ENCODE data around the gene DTNA. TPM values are rescaled to one million over a fixed set of nuclear protein-coding genes. Genes with fewer than 3 reads are reported as not detected.
"Not testable (repeated sequence)": the region's sequence is repeated elsewhere in the genome, so short reads cannot be mapped to it uniquely, and the experiment has no call there.

Gene DTNA
- total RNA-seq, 1 experiment from 2014 or later, result not detected

- BruUV-seq (replicated peaks), result no TSS peak
- H3K27me3 Mint-ChIP-seq (ENCODE audit: insufficient read depth, unreplicated experiment), result no peaks in the 10 kb centered on the region
- TF ChIP-seq CTCF (IDR thresholded peaks at IDR 0.05; ENCODE audit: unreplicated experiment), result no peak
- H3K4me3 Mint-ChIP-seq (ENCODE audit: unreplicated experiment), result no peak overlapping the region
- ChIA-PET CTCF (interaction anchor here (0.7 kb wide), 1 partner anchor 259 kb away, joined by 3 read pairs; no protein-coding TSS in a partner anchor), POLR2A (no interaction called here)
- intact Hi-C loops (cut with micrococcal nuclease), result no loop called here
- H3K9me3 Mint-ChIP-seq (ENCODE audit: unreplicated experiment), result no peaks in the 10 kb centered on the region
- no peak overlapping the region for H3K27ac Mint-ChIP-seq (ENCODE audit: low read depth, unreplicated experiment)
- H3K4me1 Mint-ChIP-seq (ENCODE audit: insufficient read depth, unreplicated experiment), result no peaks in the 10 kb centered on the region
- H3K36me3 Mint-ChIP-seq (ENCODE audit: insufficient read depth, unreplicated experiment), result no peaks in the 10 kb centered on the region
- no peak for DNase-seq (ENCODE audit: unreplicated experiment)
These were observed 8.5 kb downstream of the DTNA start for GRCh38 chr18:34718610-34719009.

- no peak for DNase-seq (ENCODE audit: unreplicated experiment)
- intact Hi-C loops (cut with micrococcal nuclease), result no loop called here
- POLR2A ChIA-PET, result interaction anchor here (3.9 kb wide), 1 partner anchor 10 kb away, joined by 17 read pairs; the partner anchor contains the start of gene DTNA
- CTCF ChIA-PET, result interaction anchor here (0.5 to 4.2 kb wide), 9 partner anchors 8 to 937 kb away, joined by 3 to 35 read pairs (median 5); no protein-coding TSS in a partner anchor
- Mint-ChIP-seq H3K9me3 (ENCODE audit: unreplicated experiment) (no peaks in the 10 kb centered on the region), H3K36me3 (ENCODE audit: insufficient read depth, unreplicated experiment) (no peaks in the 10 kb centered on the region), H3K27ac (ENCODE audit: low read depth, unreplicated experiment) (no peak overlapping the region), H3K4me1 (ENCODE audit: insufficient read depth, unreplicated experiment) (no peaks in the 10 kb centered on the region), H3K27me3 (ENCODE audit: insufficient read depth, unreplicated experiment) (no peaks in the 10 kb centered on the region), H3K4me3 (ENCODE audit: unreplicated experiment) (no peak overlapping the region)
- no peak for TF ChIP-seq CTCF (IDR thresholded peaks at IDR 0.05; ENCODE audit: unreplicated experiment)
- no TSS peak for BruUV-seq (replicated peaks)
These were observed 10.1 kb downstream of the DTNA start for GRCh38 chr18:34720220-34720619.

GRCh38 chr18:34723143-34723542 is 13.0 kb downstream of the DTNA start:
- H3K27me3 Mint-ChIP-seq (ENCODE audit: insufficient read depth, unreplicated experiment), result no peaks in the 10 kb centered on the region
- no peak for TF ChIP-seq CTCF (IDR thresholded peaks at IDR 0.05; ENCODE audit: unreplicated experiment)
- no peak overlapping the region for H3K4me3 Mint-ChIP-seq (ENCODE audit: unreplicated experiment)
- intact Hi-C loops (cut with micrococcal nuclease), result loop anchor here (2.0 kb wide), 1 partner anchor 62 kb away; no protein-coding TSS in a partner anchor
- no peak overlapping the region for H3K27ac Mint-ChIP-seq (ENCODE audit: low read depth, unreplicated experiment)
- ChIA-PET POLR2A (interaction anchor here (3.9 kb wide), 1 partner anchor 13 kb away, joined by 17 read pairs; the partner anchor contains the start of gene DTNA), CTCF (interaction anchor here (0.7 to 4.2 kb wide), 3 partner anchors 62 to 502 kb away, joined by 3 to 35 read pairs (median 6); no protein-coding TSS in a partner anchor)
- DNase-seq (ENCODE audit: unreplicated experiment), result no peak
- no peaks in the 10 kb centered on the region for H3K9me3 Mint-ChIP-seq (ENCODE audit: unreplicated experiment)
- H3K4me1 Mint-ChIP-seq (ENCODE audit: insufficient read depth, unreplicated experiment), result no peaks in the 10 kb centered on the region
- no peaks in the 10 kb centered on the region for H3K36me3 Mint-ChIP-seq (ENCODE audit: insufficient read depth, unreplicated experiment)
- no TSS peak for BruUV-seq (replicated peaks)

DNA sequence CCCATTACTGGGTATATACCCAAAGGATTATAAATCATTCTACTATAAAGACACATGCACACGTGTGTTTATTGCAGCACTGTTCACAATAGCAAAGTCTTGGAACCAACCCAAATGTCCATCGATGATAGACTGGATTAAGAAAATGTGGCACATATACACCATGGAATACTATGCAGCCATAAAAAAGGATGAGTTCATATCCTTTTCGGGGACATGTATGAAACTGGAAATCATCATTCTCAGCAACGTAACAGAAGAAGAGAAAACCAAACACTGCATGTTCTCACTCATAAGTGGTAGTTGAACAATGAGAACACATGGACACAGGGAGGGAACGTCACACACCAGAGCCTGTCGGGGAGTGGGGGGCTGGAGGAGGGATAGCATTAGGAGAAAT is 15.6 kb downstream of the DTNA start:
- H3K4me1 Mint-ChIP-seq (ENCODE audit: insufficient read depth, unreplicated experiment); BruUV-seq (replicated peaks); H3K27ac Mint-ChIP-seq (ENCODE audit: low read depth, unreplicated experiment); H3K36me3 Mint-ChIP-seq (ENCODE audit: insufficient read depth, unreplicated experiment); CTCF ChIA-PET; POLR2A ChIA-PET; DNase-seq (ENCODE audit: unreplicated experiment); H3K4me3 Mint-ChIP-seq (ENCODE audit: unreplicated experiment); intact Hi-C loops (cut with micrococcal nuclease); H3K27me3 Mint-ChIP-seq (ENCODE audit: insufficient read depth, unreplicated experiment); H3K9me3 Mint-ChIP-seq (ENCODE audit: unreplicated experiment): not testable (repeated sequence)
